Ovary (tissue), 3 donors: ENCODE results near the gene GABBR2.

Experiments
- POLR2A ChIP-seq: fragments of 450-650 bp; IDR thresholded peaks from one replicate; pipeline ENCODE4 v1.6.1; 2017; ENCODE audit warnings: antibody characterized with exemption, mild to moderate bottlenecking, moderate library complexity
- TF ChIP-seq, protein P1 (sequence below), 3 donors: fragments of 450-650 bp in 2 of 3; fragments of 200-600 bp in 1 of 3; IDR thresholded peaks; one replicate each; pipeline versions ENCODE4 v1.5.1 to v1.8.0; 2016 to 2022; ENCODE audit warnings: antibody characterized with exemption in 3 of 3, mild to moderate bottlenecking in 1 of 3
- donor health status: DM: no; HTN: no; CAD: no.

DNA sequence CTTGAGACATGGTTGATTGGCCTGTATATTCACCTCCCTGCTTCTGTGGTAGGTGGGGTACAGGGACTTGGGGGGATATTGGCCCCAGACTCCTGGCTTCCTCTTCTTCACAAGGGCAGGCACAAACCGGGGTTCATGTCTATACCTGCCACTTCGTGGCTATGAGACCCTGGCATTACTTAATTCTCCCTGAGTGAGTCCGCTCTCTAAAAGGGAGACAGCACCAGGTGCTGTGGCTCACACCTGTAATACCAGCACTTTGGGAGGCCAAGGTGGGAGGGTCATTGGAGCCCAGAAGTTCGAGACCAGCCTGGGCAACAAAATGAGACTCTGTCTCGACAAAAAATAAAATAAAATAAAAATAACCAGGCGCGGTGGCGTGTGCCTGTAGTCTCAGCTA, 178.5 kb downstream of the GABBR2 start:
- no peak for TF ChIP-seq POLR2A
- TF ChIP-seq, protein P1, sequence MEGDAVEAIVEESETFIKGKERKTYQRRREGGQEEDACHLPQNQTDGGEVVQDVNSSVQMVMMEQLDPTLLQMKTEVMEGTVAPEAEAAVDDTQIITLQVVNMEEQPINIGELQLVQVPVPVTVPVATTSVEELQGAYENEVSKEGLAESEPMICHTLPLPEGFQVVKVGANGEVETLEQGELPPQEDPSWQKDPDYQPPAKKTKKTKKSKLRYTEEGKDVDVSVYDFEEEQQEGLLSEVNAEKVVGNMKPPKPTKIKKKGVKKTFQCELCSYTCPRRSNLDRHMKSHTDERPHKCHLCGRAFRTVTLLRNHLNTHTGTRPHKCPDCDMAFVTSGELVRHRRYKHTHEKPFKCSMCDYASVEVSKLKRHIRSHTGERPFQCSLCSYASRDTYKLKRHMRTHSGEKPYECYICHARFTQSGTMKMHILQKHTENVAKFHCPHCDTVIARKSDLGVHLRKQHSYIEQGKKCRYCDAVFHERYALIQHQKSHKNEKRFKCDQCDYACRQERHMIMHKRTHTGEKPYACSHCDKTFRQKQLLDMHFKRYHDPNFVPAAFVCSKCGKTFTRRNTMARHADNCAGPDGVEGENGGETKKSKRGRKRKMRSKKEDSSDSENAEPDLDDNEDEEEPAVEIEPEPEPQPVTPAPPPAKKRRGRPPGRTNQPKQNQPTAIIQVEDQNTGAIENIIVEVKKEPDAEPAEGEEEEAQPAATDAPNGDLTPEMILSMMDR (IDR thresholded peaks at IDR 0.05), result no peak
